ENCODE data around the gene KSR2.
"Not testable (repeated sequence)": the region's sequence is repeated elsewhere in the genome, so short reads cannot be mapped to it uniquely, and the experiment has no call there.

The KSR2 gene

GRCh38 chr12:117968826-117969659, at the start of gene KSR2:
Gene KSR2, minus strand, starts transcription at chr12:117968990. Its CDS starts 735 bp downstream, at chr12:117968255.
- DNase-seq (ENCODE audit: low read depth) = no peak

- no peak for DNase-seq (ENCODE audit: low read depth)
These were observed 49.1 kb upstream of the KSR2 start for GRCh38 chr12:118017926-118018325.

- DNase-seq (ENCODE audit: low read depth) = peak; percentile 89
These were observed 47.9 kb upstream of the KSR2 start, which contains the start of gene RFC5 for GRCh38 chr12:118016424-118017264. Gene RFC5, plus strand, starts transcription at chr12:118016703. Its CDS starts 125 bp downstream, at chr12:118016828.

- DNase-seq (ENCODE audit: low read depth) = no peak
These were observed 47.2 kb upstream of the KSR2 start for GRCh38 chr12:118015944-118016343.

DNA sequence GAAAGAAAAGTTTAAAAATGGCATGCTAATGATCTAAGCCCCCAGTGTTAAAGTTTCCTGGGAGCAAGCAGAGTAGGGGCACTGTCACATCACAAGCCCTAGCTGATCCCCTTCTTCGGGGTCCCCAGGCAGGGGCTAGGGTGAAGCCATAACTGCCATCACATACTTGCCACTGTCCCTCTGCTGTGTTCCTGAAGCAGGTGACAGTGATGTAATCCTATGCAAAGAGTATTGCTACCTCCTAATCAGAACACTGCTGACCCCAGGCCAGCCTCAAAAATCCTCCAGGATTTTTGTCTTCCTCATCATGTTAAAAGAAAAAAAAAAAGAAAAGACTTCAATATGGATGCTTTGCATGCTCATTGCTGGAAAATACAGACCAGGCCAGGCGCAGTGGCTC, 46.5 kb upstream of the KSR2 start:
- no peak for DNase-seq (ENCODE audit: low read depth)

DNA sequence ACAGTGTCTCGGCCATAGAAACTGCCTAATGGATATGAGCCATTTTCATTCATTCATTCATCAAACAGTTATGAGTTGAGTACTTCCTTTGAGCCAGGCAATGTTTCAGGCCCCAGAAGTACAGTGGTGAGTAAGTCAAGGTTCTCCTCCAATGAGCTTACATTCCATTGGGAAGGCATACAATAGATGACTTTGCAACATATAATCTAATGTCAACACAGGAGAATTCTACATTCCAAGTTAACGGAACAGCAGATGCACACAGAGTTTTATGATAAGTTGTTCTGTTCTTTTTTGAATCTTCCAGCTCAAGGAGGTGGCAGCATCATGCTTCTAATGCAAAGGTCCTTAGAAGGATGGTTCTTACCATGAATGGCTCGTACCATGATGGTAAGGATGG, 44.5 kb upstream of the KSR2 start:
- no peak for DNase-seq (ENCODE audit: low read depth)

GRCh38 chr12:118011961-118012360, 43.2 kb upstream of the KSR2 start:
- DNase-seq (ENCODE audit: low read depth) = no peak

DNA sequence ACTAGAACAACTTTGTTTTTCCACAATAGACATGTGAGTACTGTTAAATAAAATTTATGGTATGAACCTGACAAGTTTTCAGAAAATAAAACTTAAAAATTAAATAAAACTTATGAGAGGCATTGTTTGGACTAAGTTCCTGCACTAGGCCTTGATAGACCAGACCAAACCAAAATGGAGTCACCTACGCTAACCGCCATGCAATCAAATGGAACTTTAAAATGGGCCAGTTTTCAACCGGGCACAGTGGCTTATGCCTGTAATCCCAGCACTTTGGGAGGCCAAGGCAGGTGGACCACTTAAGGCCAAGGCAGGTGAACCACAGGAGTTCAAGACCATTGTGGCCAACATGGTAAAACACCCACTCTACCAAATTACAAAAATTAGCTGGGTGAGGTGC, 42.6 kb upstream of the KSR2 start:
- DNase-seq (ENCODE audit: low read depth) = no peak

- no peak for DNase-seq (ENCODE audit: low read depth)
These were observed 42.1 kb upstream of the KSR2 start for GRCh38 chr12:118010903-118011302.

- not testable (repeated sequence) for DNase-seq (ENCODE audit: low read depth)
These were observed 31.0 kb upstream of the KSR2 start for GRCh38 chr12:117999806-118000205.

DNA sequence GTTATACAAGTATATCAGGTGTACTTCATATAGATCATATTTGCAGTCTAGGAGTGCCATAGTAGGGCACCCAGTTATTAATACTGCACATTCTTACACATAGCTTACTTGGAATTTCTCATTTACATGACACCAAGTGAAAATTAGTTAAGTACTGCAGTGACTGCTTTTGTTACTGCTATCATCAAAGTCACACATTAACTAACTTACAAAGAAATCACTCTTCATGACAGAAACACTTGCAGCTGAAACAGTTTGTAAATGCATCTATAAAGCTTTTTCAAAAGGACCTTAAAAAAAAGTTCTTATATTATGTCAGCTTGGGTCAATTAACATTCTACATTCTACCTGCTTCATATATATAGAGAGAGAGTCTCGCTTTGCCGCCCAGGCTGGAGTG, 29.9 kb upstream of the KSR2 start:
- no peak for DNase-seq (ENCODE audit: low read depth)

- DNase-seq (ENCODE audit: low read depth) = no peak
These were observed 26.0 kb upstream of the KSR2 start for GRCh38 chr12:117994551-117995438.

DNA sequence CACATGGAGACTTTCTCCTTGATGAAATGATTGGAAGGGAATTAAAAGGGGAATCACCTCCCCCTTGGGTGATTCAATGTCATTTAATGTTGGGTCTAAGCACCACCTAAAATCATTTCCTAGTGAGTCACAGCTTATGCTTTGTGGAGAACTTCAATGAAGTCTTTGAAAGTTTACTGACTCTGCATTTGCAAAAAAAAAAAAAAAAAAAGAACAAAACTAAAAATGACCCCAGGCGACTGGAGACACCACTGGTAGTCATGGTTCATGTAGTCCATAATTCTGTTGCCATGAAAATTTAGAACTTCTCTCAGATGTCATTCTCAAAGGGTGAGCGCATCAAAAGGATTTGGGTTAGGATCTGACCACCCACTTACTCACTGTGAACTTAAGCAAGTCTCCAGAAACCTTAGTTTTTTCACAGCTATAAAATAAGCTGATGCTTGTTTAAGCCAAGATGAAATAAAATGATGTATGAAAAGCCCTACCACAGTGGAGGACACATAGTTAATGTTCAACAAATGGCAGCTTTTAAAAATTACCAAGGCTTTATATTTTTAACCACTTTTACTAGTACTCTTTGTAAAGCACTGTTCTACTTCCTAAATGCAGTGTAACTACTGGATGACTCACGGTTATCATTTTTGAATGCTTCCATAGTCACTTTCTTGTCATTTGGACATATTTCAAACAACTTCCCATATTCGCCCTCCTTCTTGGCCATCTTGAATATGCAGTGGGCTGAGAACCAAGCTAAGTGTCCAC, 18.1 kb upstream of the KSR2 start:
- no peak for DNase-seq (ENCODE audit: low read depth)

- DNase-seq (ENCODE audit: low read depth) = no peak
These were observed 16.4 kb upstream of the KSR2 start for GRCh38 chr12:117985182-117985581.

DNA sequence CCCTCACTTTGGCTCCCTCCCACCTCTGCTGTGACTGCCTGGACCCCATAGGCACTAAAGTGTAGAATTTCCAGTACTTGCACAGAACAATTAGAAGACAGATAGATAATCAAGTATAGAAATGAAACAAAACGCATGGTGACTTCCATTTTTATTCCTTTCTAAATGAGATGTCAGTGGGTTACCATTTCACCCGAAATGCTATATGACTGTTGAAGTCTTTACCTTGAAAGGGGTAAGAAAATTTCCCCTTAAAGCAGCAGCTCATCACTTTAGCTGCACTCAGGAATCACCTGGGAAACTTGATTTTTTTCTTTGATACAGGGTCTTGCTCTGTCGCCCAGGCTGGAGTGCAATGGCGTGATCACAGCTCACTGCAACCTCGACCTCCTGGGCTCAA, 12.5 kb upstream of the KSR2 start:
- DNase-seq (ENCODE audit: low read depth) = no peak

DNA sequence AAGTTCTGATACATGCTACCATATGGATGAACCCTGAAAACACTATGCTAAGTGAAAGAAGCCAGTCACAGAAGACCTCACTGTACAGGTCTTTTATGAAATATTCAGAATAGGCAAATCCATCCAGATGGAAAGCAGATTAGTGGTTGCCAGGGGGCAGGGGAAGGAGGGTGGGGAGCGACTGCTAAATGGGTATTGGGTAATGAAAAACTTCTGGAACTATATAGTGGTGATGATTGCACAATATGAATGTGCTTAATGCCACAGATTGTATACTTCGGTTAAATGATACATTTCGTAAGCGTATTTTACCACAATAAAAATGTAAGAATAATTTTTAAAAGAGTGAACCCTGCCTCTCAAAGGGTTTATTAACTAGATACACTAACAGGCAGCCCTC, 11.8 kb upstream of the KSR2 start:
- no peak for DNase-seq (ENCODE audit: low read depth)

- DNase-seq (ENCODE audit: low read depth) = no peak
These were observed 8.6 kb upstream of the KSR2 start for GRCh38 chr12:117977373-117977772.

GRCh38 chr12:117975006-117975405, 6.2 kb upstream of the KSR2 start:
- no peak for DNase-seq (ENCODE audit: low read depth)

DNA sequence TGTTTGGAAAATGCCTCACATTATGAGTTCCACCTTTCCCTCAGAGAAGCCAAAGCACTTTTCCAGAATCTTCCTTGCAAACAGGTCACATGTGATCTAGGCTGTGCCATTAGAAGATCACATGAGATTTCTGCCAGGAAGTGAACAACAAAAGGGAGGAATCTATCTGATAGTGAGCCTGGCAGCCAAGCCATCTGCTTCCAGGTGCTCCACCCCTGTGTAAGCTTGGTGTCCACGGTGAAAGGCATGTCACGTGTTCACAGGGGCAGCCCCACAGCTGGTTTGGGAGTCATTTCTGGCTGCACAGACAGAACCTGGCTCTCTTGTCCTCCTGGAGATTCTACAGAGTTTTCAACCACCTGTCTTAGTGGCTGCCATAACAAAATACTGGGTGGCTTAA, 3.5 kb upstream of the KSR2 start:
- no peak for DNase-seq (ENCODE audit: low read depth)

GRCh38 chr12:117970334-117970733, 1.5 kb upstream of the KSR2 start:
- DNase-seq (ENCODE audit: low read depth) = no peak

DNA sequence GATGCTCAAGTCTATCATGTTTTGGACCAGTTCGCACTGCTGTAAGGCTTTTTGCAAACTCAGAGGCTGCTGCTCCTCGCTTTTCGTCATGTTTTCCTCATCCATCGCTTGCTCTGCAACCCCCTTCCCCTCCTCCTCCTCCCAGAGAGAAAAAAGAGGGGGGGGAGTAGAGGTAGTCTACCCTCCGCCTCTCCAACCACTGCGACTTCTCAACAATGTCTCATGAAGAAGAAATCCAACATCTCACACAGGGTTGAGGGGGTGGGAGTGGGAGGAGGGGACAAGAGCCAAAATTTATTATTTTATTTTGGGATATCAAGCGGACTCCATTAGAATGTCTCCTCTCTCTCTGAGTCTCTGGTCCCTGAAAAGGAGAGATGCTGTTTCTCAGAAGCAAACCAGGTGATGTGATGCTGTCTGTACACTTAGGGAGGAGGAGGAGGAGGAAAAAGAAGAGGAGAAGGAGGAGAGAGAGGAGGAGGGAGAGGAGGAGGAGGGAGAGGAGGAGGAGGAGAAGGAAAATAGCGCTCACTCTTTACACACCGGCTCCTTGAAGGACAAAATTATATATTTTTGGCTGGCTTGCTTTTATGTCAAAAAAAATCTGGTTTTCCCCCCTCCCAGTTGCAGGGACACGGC, 520 bp downstream of the KSR2 start:
- no peak for DNase-seq (ENCODE audit: low read depth)

Measured in amniotic epithelial cell (primary cell).